Stimulated activated CD8-positive, alpha-beta memory T cell treated with anti-CD3 and anti-CD28 coated beads, Interleukin-4, amount 100 ng/mL, for 4 hours (primary cell): ENCODE data around the gene PRKCZ.

Experiments
- DNase-seq, 2 donors: peaks; one replicate each; pipeline ENCODE4 v3.0.0-alpha.2; 2020; ENCODE audit warnings: low read depth in 2 of 2, low spot score in 1 of 2

The PRKCZ gene

GRCh38 chr1:2049718-2050431 is at the start of gene PRKCZ:
Gene PRKCZ (plus strand): TSS chr1:2050411. CDS start chr1:2050631, 220 bp downstream.
- peak; percentile 82 to 92 for DNase-seq

- DNase-seq = no peak
These were observed 49.8 kb upstream of the PRKCZ start for GRCh38 chr1:2000432-2000831.

- no peak for DNase-seq
These were observed 49.4 kb upstream of the PRKCZ start for GRCh38 chr1:2000850-2001249.

- DNase-seq = no peak
These were observed 48.3 kb upstream of the PRKCZ start for GRCh38 chr1:2001773-2002411.

GRCh38 chr1:2003541-2004131 is 46.6 kb upstream of the PRKCZ start, which contains the start of gene CFAP74:
Gene CFAP74 (minus strand): TSS chr1:2003786. CDS start chr1:1990956, 12,830 bp downstream.
- DNase-seq = no peak

- no peak for DNase-seq
These were observed 45.4 kb upstream of the PRKCZ start for GRCh38 chr1:2004856-2005255.

GRCh38 chr1:2009101-2010053 is 40.8 kb upstream of the PRKCZ start:
- DNase-seq = no peak

GRCh38 chr1:2014181-2014580 is 36.0 kb upstream of the PRKCZ start:
- DNase-seq = no peak

- no peak for DNase-seq
These were observed 35.2 kb upstream of the PRKCZ start for GRCh38 chr1:2014741-2015735.

GRCh38 chr1:2016123-2016522 is 34.1 kb upstream of the PRKCZ start:
- DNase-seq = no peak

- no peak for DNase-seq
These were observed 31.7 kb upstream of the PRKCZ start for GRCh38 chr1:2018217-2019171.

- DNase-seq = no peak
These were observed 31.1 kb upstream of the PRKCZ start, which contains the start of gene GABRD for GRCh38 chr1:2019172-2019543. Gene GABRD (plus strand): TSS chr1:2019345. CDS start chr1:2019424, 79 bp downstream.

- DNase-seq = no peak
These were observed 30.5 kb upstream of the PRKCZ start for GRCh38 chr1:2019571-2020309.

GRCh38 chr1:2020310-2020655 is 29.9 kb upstream of the PRKCZ start:
- DNase-seq = no peak

GRCh38 chr1:2021550-2021949 is 28.7 kb upstream of the PRKCZ start:
- DNase-seq = no peak

GRCh38 chr1:2022063-2022770 is 28.0 kb upstream of the PRKCZ start:
- no peak for DNase-seq

- DNase-seq = no peak
These were observed 27.0 kb upstream of the PRKCZ start for GRCh38 chr1:2023187-2023586.

GRCh38 chr1:2024451-2024850 is 25.8 kb upstream of the PRKCZ start:
- DNase-seq = no peak
